ENCODE measurements around the gene GAGE12D.
"Not testable (repeated sequence)": the region's sequence is repeated elsewhere in the genome, so short reads cannot be mapped to it uniquely, and the experiment has no call there.

The GAGE12D gene, protein sequence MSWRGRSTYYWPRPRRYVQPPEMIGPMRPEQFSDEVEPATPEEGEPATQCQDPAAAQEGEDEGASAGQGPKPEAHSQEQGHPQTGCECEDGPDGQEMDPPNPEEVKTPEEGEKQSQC
- total RNA-seq = 0 reads per million in 3 experiments

DNA sequence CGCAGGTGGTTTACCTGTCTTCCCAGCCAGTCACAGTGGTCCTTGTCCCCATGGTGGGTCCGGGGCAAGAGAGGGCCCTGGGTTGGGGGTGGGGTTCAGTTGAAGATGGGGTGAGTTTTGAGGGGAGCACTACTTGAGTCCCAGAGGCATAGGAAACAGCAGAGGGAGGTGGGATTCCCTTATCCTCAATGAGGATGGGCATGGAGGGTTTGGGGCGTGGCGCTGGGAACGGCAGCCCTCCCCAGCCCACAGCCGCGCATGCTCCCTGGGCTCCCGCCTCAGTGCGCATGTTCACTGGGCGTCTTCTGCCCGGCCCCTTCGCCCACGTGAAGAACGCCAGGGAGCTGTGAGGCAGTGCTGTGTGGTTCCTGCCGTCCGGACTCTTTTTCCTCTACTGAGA is at the start of gene GAGE12D:
TSS of gene GAGE12D (plus strand) at position 301 of the 400 bp plus-strand sequence. CDS start 1,155 bp downstream, outside the sequence.
- DNase-seq = not testable (repeated sequence)

DNA sequence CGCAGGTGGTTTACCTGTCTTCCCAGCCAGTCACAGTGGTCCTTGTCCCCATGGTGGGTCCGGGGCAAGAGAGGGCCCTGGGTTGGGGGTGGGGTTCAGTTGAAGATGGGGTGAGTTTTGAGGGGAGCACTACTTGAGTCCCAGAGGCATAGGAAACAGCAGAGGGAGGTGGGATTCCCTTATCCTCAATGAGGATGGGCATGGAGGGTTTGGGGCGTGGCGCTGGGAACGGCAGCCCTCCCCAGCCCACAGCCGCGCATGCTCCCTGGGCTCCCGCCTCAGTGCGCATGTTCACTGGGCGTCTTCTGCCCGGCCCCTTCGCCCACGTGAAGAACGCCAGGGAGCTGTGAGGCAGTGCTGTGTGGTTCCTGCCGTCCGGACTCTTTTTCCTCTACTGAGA is 9.7 kb upstream of the GAGE12D start, which contains the start of gene GAGE12C:
TSS of gene GAGE12C (plus strand) at position 301 of the 400 bp plus-strand sequence. CDS start 1,155 bp downstream, outside the sequence.
- not testable (repeated sequence) for DNase-seq

DNA sequence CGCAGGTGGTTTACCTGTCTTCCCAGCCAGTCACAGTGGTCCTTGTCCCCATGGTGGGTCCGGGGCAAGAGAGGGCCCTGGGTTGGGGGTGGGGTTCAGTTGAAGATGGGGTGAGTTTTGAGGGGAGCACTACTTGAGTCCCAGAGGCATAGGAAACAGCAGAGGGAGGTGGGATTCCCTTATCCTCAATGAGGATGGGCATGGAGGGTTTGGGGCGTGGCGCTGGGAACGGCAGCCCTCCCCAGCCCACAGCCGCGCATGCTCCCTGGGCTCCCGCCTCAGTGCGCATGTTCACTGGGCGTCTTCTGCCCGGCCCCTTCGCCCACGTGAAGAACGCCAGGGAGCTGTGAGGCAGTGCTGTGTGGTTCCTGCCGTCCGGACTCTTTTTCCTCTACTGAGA is 9.5 kb downstream of the GAGE12D start, which contains the start of gene GAGE12E:
TSS of gene GAGE12E (plus strand) at position 301 of the 400 bp plus-strand sequence. CDS start 1,155 bp downstream, outside the sequence.
- DNase-seq = not testable (repeated sequence)

DNA sequence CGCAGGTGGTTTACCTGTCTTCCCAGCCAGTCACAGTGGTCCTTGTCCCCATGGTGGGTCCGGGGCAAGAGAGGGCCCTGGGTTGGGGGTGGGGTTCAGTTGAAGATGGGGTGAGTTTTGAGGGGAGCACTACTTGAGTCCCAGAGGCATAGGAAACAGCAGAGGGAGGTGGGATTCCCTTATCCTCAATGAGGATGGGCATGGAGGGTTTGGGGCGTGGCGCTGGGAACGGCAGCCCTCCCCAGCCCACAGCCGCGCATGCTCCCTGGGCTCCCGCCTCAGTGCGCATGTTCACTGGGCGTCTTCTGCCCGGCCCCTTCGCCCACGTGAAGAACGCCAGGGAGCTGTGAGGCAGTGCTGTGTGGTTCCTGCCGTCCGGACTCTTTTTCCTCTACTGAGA is 19.0 kb downstream of the GAGE12D start, which contains the start of gene GAGE12F:
TSS of gene GAGE12F (plus strand) at position 301 of the 400 bp plus-strand sequence. CDS start 1,155 bp downstream, outside the sequence.
- DNase-seq = not testable (repeated sequence)

DNA sequence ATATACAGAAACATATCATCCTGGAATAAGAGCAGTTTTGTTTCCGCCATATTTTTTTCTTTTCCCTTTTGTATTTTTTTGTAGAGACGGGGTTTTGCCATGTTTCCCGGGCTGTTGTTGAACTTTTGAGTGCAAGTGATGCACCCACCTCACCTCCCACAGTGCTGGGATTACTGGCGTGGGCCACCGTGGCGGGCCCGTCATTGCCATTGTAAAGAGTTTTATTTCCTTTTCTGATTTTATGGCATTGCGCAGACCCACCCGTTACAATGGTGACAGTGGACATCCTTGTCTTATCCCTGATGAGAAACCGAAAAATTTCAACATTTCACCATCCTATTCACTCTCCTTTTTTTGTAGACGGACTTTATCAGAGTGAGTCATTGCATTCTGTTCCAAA is 27.2 kb downstream of the GAGE12D start:
- not testable (repeated sequence) for DNase-seq

DNA sequence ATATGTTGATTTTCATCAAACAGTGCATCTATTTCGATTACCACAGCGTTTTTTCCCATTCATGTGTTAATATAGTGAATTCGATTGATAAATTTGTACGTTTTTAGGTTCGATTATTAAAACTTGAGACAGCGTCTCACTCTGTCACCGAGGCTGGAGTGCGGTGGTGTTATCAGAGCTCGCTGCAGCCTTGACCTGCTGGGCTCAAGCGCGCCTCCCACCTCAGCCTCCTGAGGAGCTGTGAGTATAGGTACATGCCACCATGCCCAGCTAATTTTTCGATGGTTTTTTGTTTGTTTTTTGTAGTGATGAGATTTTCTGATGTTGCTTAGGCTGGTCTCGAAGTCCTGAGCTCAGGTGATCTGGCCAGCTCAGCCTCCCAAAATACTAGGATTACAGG is 27.6 kb downstream of the GAGE12D start:
- not testable (repeated sequence) for DNase-seq

DNA sequence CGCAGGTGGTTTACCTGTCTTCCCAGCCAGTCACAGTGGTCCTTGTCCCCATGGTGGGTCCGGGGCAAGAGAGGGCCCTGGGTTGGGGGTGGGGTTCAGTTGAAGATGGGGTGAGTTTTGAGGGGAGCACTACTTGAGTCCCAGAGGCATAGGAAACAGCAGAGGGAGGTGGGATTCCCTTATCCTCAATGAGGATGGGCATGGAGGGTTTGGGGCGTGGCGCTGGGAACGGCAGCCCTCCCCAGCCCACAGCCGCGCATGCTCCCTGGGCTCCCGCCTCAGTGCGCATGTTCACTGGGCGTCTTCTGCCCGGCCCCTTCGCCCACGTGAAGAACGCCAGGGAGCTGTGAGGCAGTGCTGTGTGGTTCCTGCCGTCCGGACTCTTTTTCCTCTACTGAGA is 28.6 kb downstream of the GAGE12D start, which contains the start of gene GAGE12G:
TSS of gene GAGE12G (plus strand) at position 301 of the 400 bp plus-strand sequence. CDS start 1,155 bp downstream, outside the sequence.
- DNase-seq = not testable (repeated sequence)

DNA sequence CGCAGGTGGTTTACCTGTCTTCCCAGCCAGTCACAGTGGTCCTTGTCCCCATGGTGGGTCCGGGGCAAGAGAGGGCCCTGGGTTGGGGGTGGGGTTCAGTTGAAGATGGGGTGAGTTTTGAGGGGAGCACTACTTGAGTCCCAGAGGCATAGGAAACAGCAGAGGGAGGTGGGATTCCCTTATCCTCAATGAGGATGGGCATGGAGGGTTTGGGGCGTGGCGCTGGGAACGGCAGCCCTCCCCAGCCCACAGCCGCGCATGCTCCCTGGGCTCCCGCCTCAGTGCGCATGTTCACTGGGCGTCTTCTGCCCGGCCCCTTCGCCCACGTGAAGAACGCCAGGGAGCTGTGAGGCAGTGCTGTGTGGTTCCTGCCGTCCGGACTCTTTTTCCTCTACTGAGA is 38.1 kb downstream of the GAGE12D start, which contains the start of gene GAGE12H:
TSS of gene GAGE12H (plus strand) at position 301 of the 400 bp plus-strand sequence. CDS start 1,155 bp downstream, outside the sequence.
- not testable (repeated sequence) for DNase-seq

DNA sequence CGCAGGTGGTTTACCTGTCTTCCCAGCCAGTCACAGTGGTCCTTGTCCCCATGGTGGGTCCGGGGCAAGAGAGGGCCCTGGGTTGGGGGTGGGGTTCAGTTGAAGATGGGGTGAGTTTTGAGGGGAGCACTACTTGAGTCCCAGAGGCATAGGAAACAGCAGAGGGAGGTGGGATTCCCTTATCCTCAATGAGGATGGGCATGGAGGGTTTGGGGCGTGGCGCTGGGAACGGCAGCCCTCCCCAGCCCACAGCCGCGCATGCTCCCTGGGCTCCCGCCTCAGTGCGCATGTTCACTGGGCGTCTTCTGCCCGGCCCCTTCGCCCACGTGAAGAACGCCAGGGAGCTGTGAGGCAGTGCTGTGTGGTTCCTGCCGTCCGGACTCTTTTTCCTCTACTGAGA is 47.7 kb downstream of the GAGE12D start, which contains the start of gene GAGE2A:
TSS of gene GAGE2A (plus strand) at position 301 of the 400 bp plus-strand sequence. CDS start 1,155 bp downstream, outside the sequence.
- not testable (repeated sequence) for DNase-seq

DNA sequence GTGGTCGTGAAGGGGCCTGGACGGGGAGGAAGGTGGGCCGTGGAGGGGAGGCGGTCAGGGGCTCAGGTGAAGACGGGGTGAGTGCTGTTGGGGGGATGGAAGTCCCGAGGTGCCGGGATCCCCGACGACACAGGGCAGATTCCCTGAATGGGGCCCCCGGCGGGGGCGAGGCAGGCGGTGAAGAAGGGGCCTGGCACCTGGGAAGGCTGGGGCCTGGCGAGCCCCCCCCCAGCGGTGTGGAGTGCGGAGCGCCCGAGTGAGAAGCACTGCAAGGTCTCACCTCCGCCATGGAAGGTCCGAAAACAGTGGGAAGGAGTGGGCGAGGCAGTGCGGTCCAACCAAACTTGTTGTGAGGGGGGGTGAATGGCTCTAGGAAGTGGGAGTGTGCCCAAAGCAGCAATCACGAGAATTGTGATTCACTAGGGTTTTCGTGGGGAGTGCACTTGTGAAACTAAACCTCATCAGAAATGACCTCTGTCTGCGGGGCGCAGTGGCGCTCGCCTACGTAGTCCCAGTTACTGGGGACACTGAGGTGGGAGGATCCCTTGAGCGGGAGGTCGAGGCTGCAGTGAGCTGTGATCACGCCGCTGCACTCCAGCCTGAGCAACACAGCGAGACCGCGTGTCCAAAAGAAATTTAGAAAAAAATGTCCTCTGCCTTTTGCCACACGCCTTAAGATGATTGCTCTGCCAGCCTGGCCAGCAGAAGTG is 48.4 kb downstream of the GAGE12D start:
- DNase-seq = not testable (repeated sequence)

DNA sequence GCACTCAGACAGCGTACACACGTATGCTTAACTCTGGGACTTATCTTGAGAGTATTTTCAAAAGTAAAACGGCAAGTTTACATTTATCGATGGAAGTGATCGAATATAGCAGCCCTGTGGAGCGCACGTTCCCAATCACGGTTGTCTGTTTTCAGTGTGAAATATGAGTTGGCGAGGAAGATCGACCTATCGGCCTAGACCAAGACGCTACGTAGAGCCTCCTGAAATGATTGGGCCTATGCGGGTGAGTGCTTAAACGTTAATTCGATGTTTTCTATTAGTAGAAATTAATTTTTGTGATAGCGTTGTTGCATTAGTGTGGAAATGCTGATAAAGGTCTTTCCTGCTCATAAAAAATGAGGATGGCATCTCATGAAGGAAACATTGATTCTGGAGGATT is 49.0 kb downstream of the GAGE12D start:
- DNase-seq = not testable (repeated sequence)
